Peyer's patch (tissue), 4 donors: ENCODE results near the gene THSD8. TPM values are rescaled to one million over a fixed set of nuclear protein-coding genes. Genes with fewer than 3 reads are reported as not detected.
A peak's percentile ranks its signal among the peaks of the same experiment; 100 is the strongest.

Experiments
- DNase-seq, 3 donors: peaks; one replicate each; pipeline ENCODE4 v3.0.0-alpha.2; 2017 to 2019
- H3K27ac ChIP-seq, 4 donors: fragments of 200-600 bp; sonication (generic); one replicate each; pipeline ENCODE4 v1.5.1; 2016 to 2019
- H3K27me3 ChIP-seq, 2 donors: fragments of 200-600 bp; sonication (generic); one replicate each; pipeline ENCODE4 v1.5.1; 2019
- H3K36me3 ChIP-seq, 3 donors: fragments of 200-600 bp; sonication (generic); one replicate each; pipeline ENCODE4 v1.5.1; 2016 to 2019
- H3K4me1 ChIP-seq, 4 donors: fragments of 200-600 bp; sonication (generic); one replicate each; pipeline ENCODE4 v1.5.1; 2016 to 2019
- H3K4me3 ChIP-seq, 4 donors: fragments of 200-600 bp; sonication (generic); 1 replicate in 3 of 4; 2 replicates in 1 of 4; pipeline ENCODE4 v1.5.1; 2016 to 2019; ENCODE audit warnings: mild to moderate bottlenecking in 1 of 4
- H3K9me3 ChIP-seq, 4 donors: fragments of 200-600 bp; sonication (generic); one replicate each; pipeline ENCODE4 v1.5.1; 2016 to 2019; ENCODE audit warnings: mild to moderate bottlenecking in 1 of 4
- CTCF ChIP-seq, 6 experiments: fragments of 450-650 bp in 4 of 6; fragments of 200-600 bp in 2 of 6; sonication (generic) in 1 of 6; IDR thresholded peaks; one replicate each; pipeline ENCODE4 v1.5.1; 2017 to 2019; ENCODE audit warnings: antibody characterized with exemption in 6 of 6, mild to moderate bottlenecking in 3 of 6, moderate library complexity in 1 of 6
- POLR2A ChIP-seq, 2 donors: fragments of 450-650 bp; IDR thresholded peaks; one replicate each; pipeline ENCODE4 v1.5.1; 2017; ENCODE audit warnings: antibody characterized with exemption in 2 of 2, mild to moderate bottlenecking in 2 of 2, moderate library complexity in 2 of 2
- total RNA-seq, 4 donors: library from RNA; depleted of rRNA; stranded (reverse); fragments of >200 nt; gene quantifications; one replicate each; pipeline ENCODE4 v1.1.0, GENCODE V29; 2016

THSD8 gene
- total RNA-seq, 4 donors from 2014 or later = not detected

- Histone ChIP-seq H3K27me3 (no peaks in the 10 kb centered on the region), H3K4me3 (peak overlapping the region; percentile 39 to 62 (median 50)), H3K9me3 (no peaks in the 10 kb centered on the region), H3K27ac (peak overlapping the region; percentile 97 to 100 (median 100)), H3K36me3 (no peaks in the 10 kb centered on the region), H3K4me1 (peaks cover 24 to 72% (median 43%) of the 10 kb centered on the region in 4 donors)
- TF ChIP-seq CTCF (IDR thresholded peaks at IDR 0.05) = peak in 2 of 6 experiments; percentile 4 to 21
- peak; percentile 47 to 79 for TF ChIP-seq POLR2A (IDR thresholded peaks at IDR 0.05)
- peak; percentile 88 to 94 (median 91) for DNase-seq
These were observed 19.2 kb upstream of the THSD8 start for GRCh38 chr19:12782424-12783290.

- Histone ChIP-seq H3K9me3 (no peaks in the 10 kb centered on the region), H3K27ac (peak overlapping the region; percentile 97 to 100 (median 100)), H3K4me3 (peak overlapping the region; percentile 39 to 62 (median 50)), H3K27me3 (no peaks in the 10 kb centered on the region), H3K36me3 (no peaks in the 10 kb centered on the region), H3K4me1 (peaks cover 24 to 76% (median 46%) of the 10 kb centered on the region in 4 donors)
- TF ChIP-seq CTCF (IDR thresholded peaks at IDR 0.05) (no peak), POLR2A (IDR thresholded peaks at IDR 0.05) (no peak)
- DNase-seq = no peak
These were observed 18.5 kb upstream of the THSD8 start for GRCh38 chr19:12783291-12783848.

- peak overlapping the region in 1 of 4 donors; percentile 4 for H3K4me3 ChIP-seq
- peak in 2 of 3 donors; percentile 72 to 75 for DNase-seq
- no peaks in the 10 kb centered on the region for H3K9me3 ChIP-seq
- H3K27ac ChIP-seq = peak overlapping the region; percentile 97 to 100 (median 100)
- H3K36me3 ChIP-seq = no peaks in the 10 kb centered on the region
- H3K4me1 ChIP-seq = peaks cover 24 to 74% (median 47%) of the 10 kb centered on the region in 4 donors
- TF ChIP-seq POLR2A (IDR thresholded peaks at IDR 0.05) = no peak
- TF ChIP-seq CTCF (IDR thresholded peaks at IDR 0.05) = no peak
- H3K27me3 ChIP-seq = no peaks in the 10 kb centered on the region
These were observed 17.9 kb upstream of the THSD8 start for GRCh38 chr19:12783849-12784393.

- Histone ChIP-seq H3K27me3 (no peaks in the 10 kb centered on the region), H3K4me1 (peaks cover 24 to 72% (median 49%) of the 10 kb centered on the region in 4 donors), H3K27ac (peak overlapping the region; percentile 97 to 100 (median 100)), H3K36me3 (no peaks in the 10 kb centered on the region), H3K9me3 (no peaks in the 10 kb centered on the region), H3K4me3 (no peak overlapping the region)
- TF ChIP-seq CTCF (IDR thresholded peaks at IDR 0.05) (no peak), POLR2A (IDR thresholded peaks at IDR 0.05) (no peak)
- DNase-seq = peak in 1 of 3 donors; percentile 52
These were observed 17.4 kb upstream of the THSD8 start for GRCh38 chr19:12784394-12784870.

GRCh38 chr19:12784871-12785430, 16.9 kb upstream of the THSD8 start:
- peak in 1 of 3 donors; percentile 56 for DNase-seq

More at GRCh38 chr19:12784871-12785430, 16.9 kb upstream of the THSD8 start:
- H3K4me3 ChIP-seq = no peak overlapping the region
- peaks cover 24 to 72% (median 49%) of the 10 kb centered on the region in 4 donors for H3K4me1 ChIP-seq
- no peaks in the 10 kb centered on the region for H3K9me3 ChIP-seq
- TF ChIP-seq CTCF (IDR thresholded peaks at IDR 0.05) (no peak), POLR2A (IDR thresholded peaks at IDR 0.05) (no peak)
- H3K27me3 ChIP-seq = no peaks in the 10 kb centered on the region
- H3K36me3 ChIP-seq = no peaks in the 10 kb centered on the region
- H3K27ac ChIP-seq = peak overlapping the region; percentile 97 to 100 (median 100)
